GM18858 (cell line): ENCODE data around the gene SMIM20.
"Not testable (repeated sequence)": the region's sequence is repeated elsewhere in the genome, so short reads cannot be mapped to it uniquely, and the experiment has no call there.

Experiments used
- ATAC-seq: cut with Tn5 transposase; IDR thresholded peaks from one replicate; pipeline ENCODE4 v1.9.1; 2021; ENCODE audit not compliant: unreplicated experiment

The SMIM20 gene

DNA sequence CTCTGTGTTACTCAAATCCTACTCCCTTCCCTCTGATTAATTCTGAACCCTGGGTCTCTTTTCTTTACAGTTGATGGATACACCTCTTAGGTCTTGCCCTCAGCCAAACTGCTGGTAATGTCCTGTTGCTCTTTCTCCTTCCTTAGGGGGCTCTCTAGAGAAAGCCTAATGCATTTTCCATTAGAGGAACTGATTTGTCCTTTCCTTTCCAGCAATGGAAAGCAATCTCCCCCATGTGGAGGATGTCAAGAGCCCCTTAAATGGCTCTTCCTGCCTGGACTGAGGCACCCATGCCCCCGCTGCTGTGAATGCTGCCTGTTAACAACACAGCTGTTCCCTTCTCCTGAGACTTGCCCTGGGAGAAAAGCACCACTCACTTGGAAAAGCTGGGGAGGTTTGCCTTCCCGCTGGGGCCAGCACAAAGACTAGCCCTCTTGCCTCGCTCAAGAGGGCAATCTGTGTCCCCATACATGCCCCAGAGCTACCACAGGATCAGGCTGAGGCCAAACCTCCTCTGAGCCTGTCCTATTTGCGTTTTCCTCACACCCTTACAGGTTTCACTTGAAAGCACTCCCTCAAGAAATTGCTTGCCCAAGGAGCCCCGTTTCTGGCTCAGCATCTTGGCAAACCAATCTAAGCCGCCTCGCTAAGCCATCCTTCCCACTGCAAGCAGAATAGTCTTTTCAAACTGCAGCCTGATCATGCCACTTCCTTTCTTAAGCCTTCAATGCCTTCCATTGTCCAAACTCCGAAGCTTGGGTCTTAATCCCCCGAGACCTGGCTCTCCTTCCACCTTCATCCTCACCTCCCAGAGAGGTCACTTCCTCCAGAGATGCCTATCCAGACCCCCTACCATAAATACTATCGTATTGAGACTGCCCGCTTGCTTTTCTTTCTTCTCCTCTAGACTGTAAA, 23.2 kb upstream of the SMIM20 start:
- ATAC-seq, result no peak

DNA sequence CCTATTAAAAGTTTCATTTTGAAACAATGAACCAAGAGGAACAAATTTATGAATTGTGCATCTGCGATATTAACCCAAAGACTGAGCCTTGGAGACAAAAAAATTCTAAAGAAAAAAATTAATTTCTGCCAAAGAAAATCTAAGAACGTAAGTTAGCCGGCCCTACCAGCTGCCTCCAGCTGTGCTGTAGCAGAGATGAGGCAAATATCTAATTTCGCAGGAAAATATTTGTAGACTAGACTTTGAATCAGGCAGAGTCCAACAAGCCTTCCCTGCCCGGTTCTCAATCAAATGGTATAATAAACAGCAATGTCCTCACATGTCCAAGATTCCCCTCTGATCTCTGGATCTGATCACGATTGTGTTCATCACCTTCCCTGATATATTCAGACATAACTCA, 21.2 kb upstream of the SMIM20 start:
- no peak for ATAC-seq

DNA sequence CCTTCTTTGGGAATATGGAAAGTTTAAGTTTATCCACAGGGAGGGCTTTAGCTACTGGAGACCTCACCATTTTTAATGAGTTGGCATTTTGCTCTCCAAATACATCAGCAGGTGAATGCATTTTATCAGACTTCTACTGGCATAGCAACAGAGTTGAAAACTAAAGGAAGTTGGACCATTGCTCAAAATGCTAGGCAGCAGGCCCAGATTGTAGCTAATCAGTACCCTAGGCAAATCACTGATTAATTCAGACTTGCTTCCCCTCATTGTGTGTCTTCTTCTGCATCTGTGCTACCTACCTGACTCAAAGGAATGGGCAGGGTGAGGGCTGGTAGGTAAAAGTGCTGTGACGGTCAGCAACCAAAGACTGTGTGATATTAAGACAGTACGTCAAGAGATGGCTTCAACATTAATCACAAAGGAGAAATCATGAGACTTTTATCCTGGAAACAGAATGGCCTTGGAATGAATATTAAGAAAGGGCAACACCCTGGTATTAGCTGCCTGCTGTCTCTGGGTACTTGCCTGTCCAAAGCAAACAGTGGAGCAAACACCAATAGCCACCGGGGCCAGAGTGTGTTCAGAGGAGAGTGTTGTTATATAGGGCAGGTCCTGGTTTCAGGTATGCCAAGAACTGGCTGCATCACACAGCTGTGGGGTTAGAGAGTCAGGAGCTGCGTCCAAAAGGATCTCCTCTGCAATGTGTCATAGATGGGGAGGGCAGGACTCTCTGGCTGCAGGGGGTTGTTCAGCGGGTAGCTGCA, 17.1 kb upstream of the SMIM20 start:
- ATAC-seq, result no peak

DNA sequence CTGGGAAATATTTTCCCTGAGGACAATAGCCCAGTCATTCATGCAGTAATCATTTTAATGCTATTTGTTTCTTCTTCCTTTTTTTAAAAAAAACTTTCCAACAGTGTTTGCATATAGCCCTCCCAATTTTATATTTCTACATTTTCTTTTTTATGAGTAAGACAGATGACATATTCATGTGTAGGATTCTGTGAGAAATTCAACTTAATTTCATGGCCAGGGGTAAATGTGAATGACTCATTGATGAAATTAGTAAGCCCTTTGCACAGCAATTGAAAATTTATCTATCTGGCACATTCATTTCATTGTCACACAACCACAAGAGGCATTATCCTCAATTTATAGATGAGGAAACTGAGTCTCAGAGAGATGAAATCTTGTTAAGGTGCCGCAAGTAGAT, 13.7 kb upstream of the SMIM20 start:
- ATAC-seq, result no peak

DNA sequence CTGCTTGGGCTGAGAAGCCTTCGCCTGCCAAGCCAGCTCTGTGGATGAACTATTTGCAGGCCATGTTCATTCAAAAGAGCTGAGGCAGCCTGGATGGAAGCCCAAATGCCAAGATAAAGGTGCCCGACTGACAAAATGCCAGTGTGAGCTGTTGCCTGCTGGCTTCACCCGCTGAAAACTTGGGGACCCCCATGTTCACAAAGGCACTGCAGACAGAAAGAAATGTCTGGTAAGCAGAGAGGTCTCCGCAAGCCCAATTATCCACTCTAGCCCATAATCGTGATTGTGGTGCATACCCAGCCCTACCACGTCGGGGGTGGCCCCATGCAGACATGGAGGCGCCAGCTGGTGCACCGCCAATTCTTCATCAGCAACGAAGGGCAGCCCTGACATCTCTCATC, 13.0 kb upstream of the SMIM20 start:
- no peak for ATAC-seq

DNA sequence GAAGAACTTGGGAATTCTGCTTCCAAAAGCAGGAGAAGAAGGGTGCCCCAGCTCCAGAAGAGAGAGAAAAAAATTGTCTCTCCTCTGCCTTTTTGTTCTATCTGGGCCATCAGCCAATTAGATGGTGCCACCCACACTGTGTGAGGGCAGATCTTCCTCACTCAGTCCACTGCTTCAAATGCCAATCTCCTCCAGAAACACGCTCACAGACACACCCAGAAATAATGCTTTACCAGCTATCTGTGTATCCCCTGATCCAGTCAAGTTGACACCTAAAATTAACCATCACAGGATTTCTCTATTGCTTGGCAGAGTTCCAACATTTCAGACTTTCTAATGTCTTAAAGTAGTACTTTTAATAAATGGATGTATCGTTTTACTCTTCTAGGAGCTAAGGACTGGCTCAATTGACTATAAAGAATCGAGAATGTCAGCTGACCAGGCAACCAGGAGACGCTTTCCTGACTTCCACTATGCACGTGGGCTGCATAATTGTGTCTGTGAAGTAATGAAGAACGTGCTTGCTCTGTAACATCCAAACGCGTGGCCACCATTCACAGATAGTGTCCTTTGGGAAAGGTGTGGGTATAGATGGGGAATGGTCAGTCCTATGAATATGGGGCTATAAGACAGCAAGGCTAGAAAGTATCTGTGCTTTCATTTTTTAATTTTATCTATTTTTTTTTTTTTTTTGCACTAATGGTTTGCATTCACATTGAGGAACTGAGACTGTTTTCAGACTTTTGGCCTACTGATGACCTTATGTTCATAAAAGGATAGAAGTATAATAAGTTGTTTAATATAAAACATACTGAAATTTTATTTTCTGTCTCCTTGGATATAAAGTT, 9.9 kb upstream of the SMIM20 start:
- ATAC-seq, result peak; percentile 61

DNA sequence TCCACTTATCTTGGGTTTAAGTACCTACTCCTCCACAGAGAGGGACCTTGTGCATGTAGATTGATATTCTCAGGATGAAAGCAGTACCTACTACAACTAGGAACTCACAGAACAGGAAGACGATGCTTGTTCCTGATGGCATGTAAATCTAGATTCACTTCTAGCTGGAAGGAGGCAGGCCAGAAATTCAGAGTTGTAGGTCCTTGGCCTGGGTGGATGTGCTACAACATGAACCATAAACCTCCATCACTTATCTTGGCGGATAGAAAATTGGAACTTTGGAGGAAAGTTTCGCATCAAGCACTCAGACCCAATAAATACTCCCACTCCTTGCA, 9.3 kb upstream of the SMIM20 start:
- ATAC-seq, result peak; percentile 33

DNA sequence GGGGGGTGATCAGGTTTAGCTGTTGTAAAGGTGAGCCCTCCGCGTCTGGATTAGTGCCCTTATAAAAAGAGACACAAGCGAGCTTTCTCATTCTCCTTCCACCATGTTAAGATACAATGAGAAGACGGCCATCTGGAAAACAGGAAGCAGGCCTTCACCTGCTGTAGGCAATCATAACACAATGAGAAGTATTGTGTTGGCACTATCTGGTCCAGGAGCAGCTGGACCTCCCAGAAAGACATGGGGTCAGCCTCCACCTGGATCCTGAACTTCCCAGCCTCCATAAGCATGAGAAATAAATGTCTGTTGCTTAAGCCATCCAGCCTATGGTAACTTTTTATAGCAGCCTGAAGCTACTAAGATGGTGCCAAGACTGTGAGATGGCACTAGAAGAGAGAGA, 8.6 kb upstream of the SMIM20 start:
- no peak for ATAC-seq

DNA sequence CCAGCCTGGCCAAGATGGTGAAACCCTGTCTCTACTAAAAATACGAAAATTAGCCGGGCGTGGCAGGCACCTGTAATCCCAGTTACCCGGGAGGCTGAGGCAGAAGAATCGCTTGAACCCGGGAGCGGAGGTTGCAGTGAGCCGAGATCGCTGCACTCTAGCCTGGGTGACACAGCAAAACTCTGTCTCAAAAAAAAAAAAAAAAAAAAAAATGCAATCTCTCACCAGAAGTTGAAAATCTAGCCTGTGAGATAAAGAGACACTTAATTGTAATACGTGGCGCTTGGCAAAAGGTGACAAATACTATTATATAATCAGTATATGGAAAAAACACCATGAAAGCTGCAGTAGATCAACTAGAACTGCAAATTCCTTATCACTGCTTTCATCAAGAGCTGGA, 7.9 kb upstream of the SMIM20 start:
- ATAC-seq, result not testable (repeated sequence)

DNA sequence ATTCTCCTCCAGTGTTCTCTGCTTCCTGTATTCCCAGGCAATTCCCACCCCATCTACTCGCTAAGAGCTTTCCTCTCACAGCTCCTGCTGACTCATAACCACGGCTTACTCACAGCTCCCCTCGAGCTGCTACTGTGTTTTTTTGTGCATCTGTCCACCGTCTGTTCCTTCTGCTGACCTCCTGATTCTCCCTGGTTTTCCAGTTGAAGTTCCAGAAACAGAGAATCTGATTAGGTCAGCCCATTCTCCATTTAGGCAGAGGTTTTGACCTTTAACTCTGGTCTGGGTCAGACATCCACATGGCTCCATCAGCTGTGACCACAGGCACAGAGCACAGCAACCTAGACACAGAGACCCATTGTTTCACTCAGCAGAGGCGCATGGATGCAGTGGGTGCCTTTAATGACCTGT, 5.5 kb upstream of the SMIM20 start:
- ATAC-seq, result no peak

DNA sequence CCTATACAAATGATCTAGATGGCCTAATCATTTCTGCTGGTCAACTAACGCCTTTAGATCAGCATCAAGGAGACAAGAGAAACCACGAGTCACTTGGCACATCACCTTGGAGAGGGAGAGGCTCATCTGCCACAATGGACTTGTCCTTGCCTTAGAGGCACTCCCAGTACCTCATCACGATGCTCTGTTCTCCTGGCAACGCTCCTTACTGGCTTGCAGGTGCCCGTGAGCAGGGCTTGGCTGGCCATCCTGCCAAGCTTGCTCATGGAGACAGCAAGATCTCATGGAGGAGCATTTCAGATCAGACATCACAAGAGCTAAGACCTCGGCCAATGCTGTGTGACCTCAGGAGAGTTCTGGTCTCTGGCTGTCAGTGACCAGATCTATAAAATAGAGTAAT, 2.7 kb upstream of the SMIM20 start:
- no peak for ATAC-seq

DNA sequence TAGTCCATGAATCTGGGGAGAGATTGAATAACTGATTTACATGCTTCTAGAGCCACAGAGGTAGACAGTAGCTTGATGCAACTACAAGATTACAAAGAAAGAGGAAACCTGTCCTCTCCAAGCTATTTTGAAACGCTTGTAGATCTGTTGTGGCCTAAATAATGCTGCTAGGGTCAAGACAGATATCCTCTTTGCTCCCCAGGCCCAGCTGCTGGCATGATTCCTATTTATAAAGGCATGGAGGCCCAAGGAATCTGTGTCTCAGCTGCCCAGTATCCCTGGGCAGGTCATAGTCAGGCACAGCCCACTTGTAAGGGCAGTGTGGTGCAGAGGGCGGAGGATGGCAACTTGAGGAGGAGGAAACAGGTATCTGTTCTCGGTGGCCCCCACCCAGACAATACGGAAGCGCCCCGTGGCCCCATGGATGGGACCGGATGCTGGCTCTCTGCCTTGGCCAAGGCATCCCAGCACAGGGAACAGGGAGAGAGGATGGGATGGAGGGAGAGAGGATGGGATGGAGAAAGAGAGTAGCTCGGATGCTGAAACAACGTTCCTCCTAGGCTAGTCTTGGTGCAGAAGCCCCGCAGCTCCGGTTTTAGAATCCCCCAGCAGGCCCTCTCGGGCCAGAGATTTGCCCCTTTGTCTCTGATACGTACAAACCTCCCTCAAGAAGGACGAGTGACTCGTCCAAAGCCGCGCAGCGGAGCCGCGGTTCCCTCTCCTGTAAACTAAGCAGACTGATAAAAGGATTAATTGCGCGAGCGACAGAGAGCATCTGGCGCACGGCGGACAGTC, 767 bp upstream of the SMIM20 start:
- peak; percentile 20 for ATAC-seq

DNA sequence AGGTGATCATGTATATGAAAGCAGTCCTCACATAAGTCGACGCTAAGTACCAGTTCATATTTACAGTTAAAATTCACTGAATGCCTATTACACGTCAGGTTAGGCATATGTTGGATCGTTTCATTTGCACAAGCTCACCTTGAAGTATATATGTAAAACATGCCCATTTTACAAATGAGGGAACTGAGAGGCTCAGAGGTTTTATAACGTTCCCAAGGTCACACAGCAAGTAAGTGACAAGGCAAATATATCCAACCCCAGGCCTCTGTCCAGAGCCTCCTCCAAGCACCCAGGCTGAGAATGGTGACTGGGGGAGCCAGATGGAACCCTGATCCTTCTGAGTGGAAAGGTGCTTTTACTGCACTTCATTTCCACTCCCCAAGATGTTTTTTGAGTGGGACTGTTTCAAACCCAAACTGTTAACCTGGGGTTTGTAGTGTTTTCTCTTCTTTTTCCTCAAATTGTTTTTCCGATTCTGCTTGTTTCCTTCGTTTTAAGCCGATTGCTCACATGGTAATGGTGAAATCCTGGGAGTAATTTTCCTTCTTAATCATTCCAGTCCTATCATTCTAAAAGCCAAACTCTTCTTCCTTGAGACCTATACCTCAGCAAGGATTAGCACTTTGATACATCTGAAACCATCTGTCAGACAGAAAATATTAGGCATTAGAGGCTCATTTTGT, 791 bp downstream of the SMIM20 start:
- ATAC-seq, result peak; percentile 2

DNA sequence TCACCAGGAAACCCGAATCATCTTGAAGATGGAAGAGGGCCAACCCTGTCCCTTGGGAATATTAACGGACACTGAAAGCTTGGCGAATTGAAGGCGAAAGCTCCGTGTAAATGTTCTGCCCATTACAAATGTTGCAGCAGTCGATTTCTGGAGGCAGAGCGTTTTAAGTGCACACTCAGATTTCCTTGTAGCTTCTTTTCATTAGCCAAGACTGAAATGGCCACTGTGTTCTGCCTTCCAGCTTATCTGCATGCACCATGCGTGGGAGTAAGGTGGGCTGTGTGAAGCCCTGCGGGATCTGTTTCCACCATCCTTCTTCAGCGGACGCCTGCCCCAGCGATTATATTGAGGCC, 1.3 kb downstream of the SMIM20 start:
- no peak for ATAC-seq

DNA sequence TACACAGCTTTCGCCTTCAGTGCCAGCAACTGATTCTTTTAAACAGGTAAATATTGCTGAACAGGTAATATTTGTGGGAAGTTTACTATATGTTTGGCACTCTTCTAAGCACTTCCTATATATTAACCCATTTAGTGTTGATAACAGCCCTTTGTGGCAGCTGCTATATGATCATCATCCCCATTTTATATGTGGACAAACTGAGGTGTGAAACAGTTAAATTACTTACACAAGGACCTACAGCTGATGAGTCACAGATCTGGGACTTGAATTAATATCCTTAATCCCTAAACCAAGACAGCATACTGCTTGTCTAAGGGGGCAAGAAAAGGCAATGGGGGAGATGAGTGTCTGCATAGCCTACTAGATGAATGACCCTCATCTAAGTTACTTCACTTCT, 2.9 kb downstream of the SMIM20 start:
- no peak for ATAC-seq

DNA sequence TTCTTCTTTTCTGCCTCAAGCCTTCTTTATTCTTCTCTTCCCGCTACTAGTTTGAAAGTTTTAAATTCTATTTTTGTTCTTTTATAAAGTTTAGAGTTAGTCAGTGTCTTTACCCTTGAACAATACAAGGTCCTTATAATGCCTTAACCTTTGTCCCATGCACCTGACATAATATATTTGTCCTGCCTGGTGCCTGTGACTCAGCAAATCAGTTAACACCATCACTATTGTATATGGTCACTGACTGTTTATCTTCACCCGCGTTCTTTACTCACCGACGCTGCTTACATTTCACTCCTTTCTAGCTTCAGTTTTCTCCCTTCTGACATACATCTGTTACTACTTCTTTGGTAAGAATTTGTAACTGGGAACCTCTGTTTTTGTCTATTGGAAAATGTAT, 5.7 kb downstream of the SMIM20 start:
- no peak for ATAC-seq

DNA sequence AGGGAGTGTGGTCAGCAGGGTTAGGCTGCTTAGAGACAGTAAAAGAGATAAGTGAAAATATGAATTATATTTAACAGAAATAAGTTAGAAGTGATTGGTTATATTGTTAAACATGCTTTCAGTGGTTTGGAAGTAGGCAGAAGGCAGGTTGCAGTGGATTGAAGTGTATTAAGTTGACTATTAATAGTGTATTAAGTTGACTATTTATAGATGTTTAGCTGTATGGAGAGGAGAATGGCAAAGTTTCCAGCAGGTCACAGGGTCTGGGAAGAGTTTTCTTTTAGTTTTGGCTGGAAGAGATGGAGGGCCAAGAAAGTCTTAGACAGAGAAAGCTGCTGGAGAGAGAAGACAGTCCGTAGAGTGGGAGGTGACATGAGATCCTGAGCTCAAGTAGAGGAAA, 7.9 kb downstream of the SMIM20 start:
- no peak for ATAC-seq

DNA sequence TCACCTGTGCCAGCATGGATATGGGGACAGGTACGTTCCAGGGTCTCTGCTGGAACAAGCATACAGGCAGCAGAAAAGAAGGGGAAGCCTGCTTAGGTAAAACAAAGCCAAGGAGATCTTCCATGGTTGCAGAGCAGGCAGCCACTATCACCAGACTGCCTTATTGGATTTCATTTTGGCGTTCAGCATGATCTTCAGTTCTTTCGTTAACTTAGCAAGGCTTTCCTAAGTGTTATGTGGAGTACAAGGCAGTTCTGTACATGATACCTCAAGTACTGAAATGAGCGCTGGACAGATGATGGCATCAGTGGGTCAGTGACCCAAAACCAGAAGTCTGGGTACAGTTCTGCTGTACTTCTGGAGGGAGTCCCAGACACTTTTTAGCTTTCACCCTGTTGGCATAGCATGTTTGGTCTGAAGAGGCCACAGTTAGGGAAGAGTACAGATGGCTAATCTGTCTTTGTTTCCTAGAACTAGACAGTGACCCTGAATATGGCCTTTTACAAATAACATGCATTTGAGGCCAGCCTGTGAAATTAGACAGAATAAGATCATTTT, 8.9 kb downstream of the SMIM20 start:
- no peak for ATAC-seq

DNA sequence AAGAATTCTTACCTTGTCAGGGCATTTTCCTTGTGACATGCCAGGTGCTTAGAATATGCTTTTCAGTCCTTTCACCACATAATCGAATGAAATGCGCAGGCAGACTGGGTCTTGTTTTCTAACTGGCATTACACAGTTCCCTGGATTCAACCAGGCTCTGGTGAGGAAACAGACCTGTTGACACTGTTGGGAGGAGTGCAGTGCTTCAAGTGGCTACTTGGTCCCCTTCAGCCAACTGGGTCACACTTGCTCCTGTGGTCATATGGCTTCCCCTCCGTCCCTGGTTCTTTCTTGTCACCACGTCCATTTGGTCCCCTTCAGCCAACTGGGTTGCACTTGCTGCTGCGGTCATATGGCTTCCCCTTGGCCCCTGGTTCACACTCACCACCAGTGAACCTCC, 9.7 kb downstream of the SMIM20 start:
- ATAC-seq, result no peak
